Activated T-helper 17 cell treated with anti-CD3 and anti-CD28 coated beads, Interleukin-2, amount 50 U/mL, for 72 hours (primary cell): ENCODE data around the gene RASSF3. TPM values are rescaled to one million over a fixed set of nuclear protein-coding genes. Genes with fewer than 3 reads are reported as not detected.

Experiments used
- ATAC-seq: fragments of 150-1000 bp; cut with Tn5 transposase; replicated peaks from 2 replicates; pipeline ENCODE4 v1.10.0; 2021; ENCODE audit warnings: mild to moderate bottlenecking, moderate library complexity
- H3K27ac Mint-ChIP-seq: one replicate; pipeline ENCODE4 v1.8.0; 2022; ENCODE audit warnings: mixed read lengths
- H3K27me3 Mint-ChIP-seq: one replicate; pipeline ENCODE4 v1.8.0; 2022; ENCODE audit warnings: mixed read lengths
- H3K36me3 Mint-ChIP-seq: one replicate; pipeline ENCODE4 v1.8.0; 2022; ENCODE audit warnings: low read depth, mild to moderate bottlenecking, mixed read lengths
- H3K4me1 Mint-ChIP-seq: one replicate; pipeline ENCODE4 v1.8.0; 2022; ENCODE audit warnings: mixed read lengths
- H3K4me3 Mint-ChIP-seq: one replicate; pipeline ENCODE4 v1.8.0; 2022; ENCODE audit warnings: mild to moderate bottlenecking, mixed read lengths
- H3K9me3 Mint-ChIP-seq: one replicate; pipeline ENCODE4 v1.8.0; 2022; ENCODE audit warnings: mixed read lengths
- total RNA-seq, 2 donors: library from RNA; stranded (reverse); gene quantifications; one replicate each; pipeline ENCODE4 v1.2.3, GENCODE V29; 2022

The RASSF3 gene
- 10 to 100 TPM; 31.0 to 43.9 TPM for total RNA-seq

- Mint-ChIP-seq H3K27ac (peak within 1 kb of the TSS; percentile 90), H3K9me3 (no peaks in the 10 kb centered on the region), H3K36me3 (peaks cover 46% of the 10 kb centered on the region), H3K4me3 (peak within 1 kb of the TSS; percentile 91), H3K27me3 (no peaks in the 10 kb centered on the region), H3K4me1 (peaks cover 24% of the 10 kb centered on the region)
- peak; percentile 63 for ATAC-seq
Measured at GRCh38 chr12:64610079-64610659, at the start of gene RASSF3. RASSF3 (plus strand) TSS chr12:64610495; CDS start chr12:64610633, 138 bp downstream.

- Mint-ChIP-seq H3K36me3 (no peaks in the 10 kb centered on the region), H3K27me3 (no peaks in the 10 kb centered on the region), H3K4me1 (peaks cover 5% of the 10 kb centered on the region), H3K27ac (no peak overlapping the region), H3K4me3 (no peak overlapping the region), H3K9me3 (no peaks in the 10 kb centered on the region)
- no peak for ATAC-seq
Measured at GRCh38 chr12:64561302-64562136, 48.8 kb upstream of the RASSF3 start.

- ATAC-seq: no peak
- H3K9me3 Mint-ChIP-seq: no peaks in the 10 kb centered on the region
- peaks cover 15% of the 10 kb centered on the region for H3K4me1 Mint-ChIP-seq
- no peaks in the 10 kb centered on the region for H3K27me3 Mint-ChIP-seq
- H3K36me3 Mint-ChIP-seq: no peaks in the 10 kb centered on the region
- no peak overlapping the region for H3K27ac Mint-ChIP-seq
- no peak overlapping the region for H3K4me3 Mint-ChIP-seq
Measured at GRCh38 chr12:64566122-64566521, 44.2 kb upstream of the RASSF3 start.

- no peak overlapping the region for H3K4me3 Mint-ChIP-seq
- ATAC-seq: no peak
- H3K27ac Mint-ChIP-seq: no peak overlapping the region
- peaks cover 10% of the 10 kb centered on the region for H3K4me1 Mint-ChIP-seq
- no peaks in the 10 kb centered on the region for H3K36me3 Mint-ChIP-seq
- H3K27me3 Mint-ChIP-seq: no peaks in the 10 kb centered on the region
- H3K9me3 Mint-ChIP-seq: no peaks in the 10 kb centered on the region
Measured at GRCh38 chr12:64566831-64567517, 43.3 kb upstream of the RASSF3 start.

- no peak for ATAC-seq
- Mint-ChIP-seq H3K27ac (no peak overlapping the region), H3K9me3 (no peaks in the 10 kb centered on the region), H3K27me3 (no peaks in the 10 kb centered on the region), H3K4me1 (peaks cover 10% of the 10 kb centered on the region), H3K36me3 (no peaks in the 10 kb centered on the region), H3K4me3 (no peak overlapping the region)
Measured at GRCh38 chr12:64567570-64567969, 42.7 kb upstream of the RASSF3 start.

GRCh38 chr12:64568298-64568697, 42.0 kb upstream of the RASSF3 start:
- H3K27me3 Mint-ChIP-seq: no peaks in the 10 kb centered on the region
- ATAC-seq: no peak
- H3K9me3 Mint-ChIP-seq: no peaks in the 10 kb centered on the region
- H3K4me3 Mint-ChIP-seq: peak overlapping the region; percentile 30
- peaks cover 10% of the 10 kb centered on the region for H3K4me1 Mint-ChIP-seq
- H3K27ac Mint-ChIP-seq: peak overlapping the region; percentile 33
- no peaks in the 10 kb centered on the region for H3K36me3 Mint-ChIP-seq

- Mint-ChIP-seq H3K27me3 (no peaks in the 10 kb centered on the region), H3K27ac (peak overlapping the region; percentile 54), H3K9me3 (no peaks in the 10 kb centered on the region), H3K4me3 (no peak overlapping the region), H3K36me3 (no peaks in the 10 kb centered on the region), H3K4me1 (peaks cover 10% of the 10 kb centered on the region)
- ATAC-seq: no peak
Measured at GRCh38 chr12:64569923-64570691, 40.2 kb upstream of the RASSF3 start.

- H3K9me3 Mint-ChIP-seq: no peaks in the 10 kb centered on the region
- no peak for ATAC-seq
- no peak overlapping the region for H3K4me3 Mint-ChIP-seq
- peak overlapping the region; percentile 49 for H3K27ac Mint-ChIP-seq
- H3K4me1 Mint-ChIP-seq: peaks cover 10% of the 10 kb centered on the region
- no peaks in the 10 kb centered on the region for H3K36me3 Mint-ChIP-seq
- no peaks in the 10 kb centered on the region for H3K27me3 Mint-ChIP-seq
Measured at GRCh38 chr12:64571411-64571810, 38.9 kb upstream of the RASSF3 start.

- Mint-ChIP-seq H3K27ac (no peak overlapping the region), H3K4me1 (peaks cover 9% of the 10 kb centered on the region), H3K36me3 (no peaks in the 10 kb centered on the region), H3K9me3 (no peaks in the 10 kb centered on the region), H3K27me3 (no peaks in the 10 kb centered on the region), H3K4me3 (no peak overlapping the region)
- ATAC-seq: no peak
Measured at GRCh38 chr12:64572241-64572640, 38.1 kb upstream of the RASSF3 start.

- Mint-ChIP-seq H3K27ac (no peak overlapping the region), H3K4me1 (no peaks in the 10 kb centered on the region), H3K27me3 (no peaks in the 10 kb centered on the region), H3K4me3 (no peak overlapping the region), H3K9me3 (no peaks in the 10 kb centered on the region), H3K36me3 (no peaks in the 10 kb centered on the region)
- no peak for ATAC-seq
Measured at GRCh38 chr12:64574837-64575236, 35.5 kb upstream of the RASSF3 start.

- ATAC-seq: no peak
- no peaks in the 10 kb centered on the region for H3K27me3 Mint-ChIP-seq
- no peak overlapping the region for H3K27ac Mint-ChIP-seq
- H3K36me3 Mint-ChIP-seq: no peaks in the 10 kb centered on the region
- no peak overlapping the region for H3K4me3 Mint-ChIP-seq
- H3K9me3 Mint-ChIP-seq: no peaks in the 10 kb centered on the region
- H3K4me1 Mint-ChIP-seq: no peaks in the 10 kb centered on the region
Measured at GRCh38 chr12:64577046-64577445, 33.2 kb upstream of the RASSF3 start.

- Mint-ChIP-seq H3K9me3 (no peaks in the 10 kb centered on the region), H3K4me1 (peaks cover 2% of the 10 kb centered on the region), H3K4me3 (no peak overlapping the region), H3K27ac (no peak overlapping the region), H3K27me3 (no peaks in the 10 kb centered on the region), H3K36me3 (no peaks in the 10 kb centered on the region)
- ATAC-seq: no peak
Measured at GRCh38 chr12:64578566-64578965, 31.7 kb upstream of the RASSF3 start.

GRCh38 chr12:64580681-64581080, 29.6 kb upstream of the RASSF3 start:
- Mint-ChIP-seq H3K27me3 (no peaks in the 10 kb centered on the region), H3K4me3 (no peak overlapping the region), H3K9me3 (no peaks in the 10 kb centered on the region), H3K27ac (no peak overlapping the region), H3K36me3 (no peaks in the 10 kb centered on the region), H3K4me1 (peaks cover 12% of the 10 kb centered on the region)
- ATAC-seq: no peak

GRCh38 chr12:64582114-64582513, 28.2 kb upstream of the RASSF3 start:
- Mint-ChIP-seq H3K9me3 (no peaks in the 10 kb centered on the region), H3K4me1 (peaks cover 12% of the 10 kb centered on the region), H3K27ac (peak overlapping the region; percentile 91), H3K27me3 (no peaks in the 10 kb centered on the region), H3K4me3 (peak overlapping the region; percentile 77), H3K36me3 (no peaks in the 10 kb centered on the region)
- no peak for ATAC-seq
